ENCODE measurements around the gene JMJD6.

JMJD6 gene

DNA sequence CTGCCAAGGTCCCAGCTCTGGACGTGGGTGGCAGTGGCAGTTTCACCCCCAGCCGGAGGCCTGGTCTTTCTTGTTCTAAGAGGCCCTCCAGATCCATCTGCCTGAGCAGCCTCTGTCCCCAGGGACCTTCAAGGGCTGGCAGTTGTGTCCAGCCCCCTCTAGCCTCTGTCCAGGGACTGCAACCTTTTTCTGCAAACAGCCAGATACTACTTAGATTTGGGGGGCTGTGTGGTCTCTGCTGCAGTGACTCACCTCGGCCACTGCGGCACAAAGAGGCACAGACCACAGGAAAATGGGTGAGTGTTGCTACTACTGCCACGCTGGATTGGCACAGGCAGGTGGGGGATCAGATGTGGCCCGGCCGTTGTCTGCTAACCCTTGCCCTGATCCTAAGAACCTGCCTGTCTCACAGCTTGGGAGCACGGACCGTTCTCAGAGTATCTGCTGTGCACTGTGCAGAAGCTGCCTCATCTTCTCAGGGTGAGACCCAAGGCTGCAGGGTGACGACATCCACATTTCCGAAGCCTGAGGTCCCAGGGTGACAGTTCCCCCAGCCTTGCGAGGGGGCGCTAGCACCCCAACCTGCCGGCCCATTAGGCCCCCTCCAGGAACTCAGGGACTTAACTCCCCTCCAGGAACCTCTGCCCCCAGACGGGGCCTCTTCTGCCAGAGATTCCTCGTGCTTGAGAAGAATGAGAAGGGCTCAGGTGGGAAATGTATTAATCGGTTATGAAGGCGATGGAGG lies 43.2 kb downstream of the JMJD6 start:
- no peak for FAIRE-seq
- DNase-seq (ENCODE audit: low spot score) = no peak

DNA sequence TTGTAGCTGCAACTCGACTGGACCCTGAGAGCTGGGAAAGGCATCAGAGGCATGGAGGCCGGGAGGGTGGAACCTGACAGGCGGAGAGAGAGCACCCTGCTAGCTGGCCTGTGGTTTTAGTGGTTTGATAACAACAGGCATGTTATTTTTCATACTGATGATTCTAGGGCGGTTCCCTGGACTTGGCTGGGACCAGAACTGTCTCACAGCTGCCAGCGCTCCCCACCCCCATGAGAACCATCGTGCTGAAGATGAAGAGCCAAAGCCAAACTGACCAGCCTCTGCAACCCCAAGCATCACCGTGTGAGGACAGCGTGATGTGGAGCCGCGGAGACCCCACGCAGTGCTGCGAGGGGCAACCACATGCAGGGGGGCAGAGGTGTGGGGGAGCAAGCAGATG lies 44.1 kb downstream of the JMJD6 start:
- DNase-seq (ENCODE audit: low spot score) = no peak
- FAIRE-seq = no peak

DNA sequence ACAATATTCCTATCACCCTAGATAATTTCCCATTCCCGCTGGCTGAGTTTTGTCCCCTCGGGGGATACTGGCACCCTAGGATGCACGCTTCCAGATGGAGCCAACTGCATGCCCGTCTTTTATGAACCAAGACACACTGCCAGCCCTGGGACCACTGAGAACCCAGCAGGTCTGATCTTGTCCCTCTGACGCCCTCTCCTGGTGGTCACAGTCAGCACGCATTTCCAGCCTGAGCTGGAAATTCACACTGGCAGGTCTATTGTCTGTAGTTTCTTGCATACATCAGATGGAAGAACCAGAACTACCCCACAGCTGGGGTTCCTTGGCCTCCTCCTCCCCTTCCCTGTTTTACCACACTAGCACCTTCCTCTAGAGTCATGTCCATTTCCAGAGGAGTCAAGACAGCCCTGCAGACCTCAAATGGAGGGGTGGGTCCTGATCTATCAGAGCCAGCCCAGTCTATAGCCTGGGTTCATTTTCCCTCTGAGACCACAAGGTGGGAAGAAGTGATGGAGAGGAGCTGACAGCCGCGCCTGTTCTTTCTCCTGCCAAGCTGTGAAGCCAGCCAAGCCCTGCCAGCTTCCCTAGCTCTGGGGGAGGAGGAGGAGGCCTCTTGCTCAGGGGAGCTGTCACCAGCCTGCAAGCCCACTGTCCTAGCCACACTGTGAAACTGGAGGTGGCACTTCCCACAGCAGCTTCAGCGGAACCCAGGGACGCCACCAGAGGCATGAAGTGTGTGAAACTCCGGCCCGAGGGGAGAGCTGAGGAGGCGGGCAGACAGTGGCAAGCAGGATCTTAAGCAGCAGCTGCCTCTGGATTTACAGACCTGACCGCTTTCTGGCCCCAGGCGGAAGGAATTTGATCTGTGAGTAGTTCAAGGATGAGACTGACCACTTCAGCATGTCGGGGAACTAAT lies 44.9 kb downstream of the JMJD6 start:
- no peak for FAIRE-seq
- DNase-seq (ENCODE audit: low spot score) = peak; percentile 24

GRCh38 chr17:76679239-76679638 lies 47.2 kb downstream of the JMJD6 start:
- no peak for FAIRE-seq

GRCh38 chr17:76678330-76678729 lies 48.1 kb downstream of the JMJD6 start:
- no peak for FAIRE-seq

More at GRCh38 chr17:76679239-76679638, 47.2 kb downstream of the JMJD6 start:
- DNase-seq (ENCODE audit: low spot score) = no peak

GRCh38 chr17:76677406-76677805 lies 49.0 kb downstream of the JMJD6 start:
- FAIRE-seq (no peak), DNase-seq (ENCODE audit: low spot score) (no peak)

More at GRCh38 chr17:76678330-76678729, 48.1 kb downstream of the JMJD6 start:
- no peak for DNase-seq (ENCODE audit: low spot score)

DNA sequence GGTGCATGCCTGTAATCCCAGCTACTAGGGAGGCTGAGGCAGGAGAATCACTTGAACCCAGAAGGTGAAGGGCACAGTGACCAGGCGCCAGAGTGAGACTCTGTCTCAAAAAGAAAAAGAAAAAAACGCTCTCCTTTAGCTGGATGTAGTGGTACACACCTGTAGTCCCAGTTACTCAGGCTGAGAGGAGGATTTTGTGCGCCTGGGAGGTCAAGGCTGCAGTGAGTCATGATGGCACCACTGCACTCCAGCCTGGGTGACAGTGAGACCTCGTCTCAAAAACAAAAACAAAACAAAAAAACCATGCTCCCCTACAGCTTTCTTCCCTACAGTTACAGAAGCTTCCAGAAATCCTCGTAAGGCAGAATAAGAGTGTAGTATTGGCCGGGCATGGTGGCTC lies 49.8 kb downstream of the JMJD6 start:
- no peak for FAIRE-seq
- DNase-seq (ENCODE audit: low spot score) = no peak

DNA sequence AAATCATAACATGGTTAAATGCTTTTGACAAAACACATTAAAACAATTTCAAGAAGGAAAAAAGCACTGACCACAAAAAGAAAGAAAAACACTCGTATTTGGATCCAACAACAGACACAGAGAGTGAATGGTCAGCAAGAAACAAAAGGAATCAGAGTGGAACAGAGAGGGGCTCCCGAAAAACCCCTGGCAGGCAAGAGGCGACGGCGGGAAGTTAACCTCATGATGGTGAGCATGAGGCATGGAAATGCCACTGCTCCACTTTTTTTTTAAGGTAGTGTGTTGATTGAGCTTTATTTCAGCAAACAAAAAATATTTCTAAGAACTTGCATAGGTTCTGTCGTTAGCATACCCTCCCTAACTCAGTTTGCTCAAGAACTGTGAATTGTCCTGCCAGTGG lies 50.8 kb downstream of the JMJD6 start:
- FAIRE-seq = no peak

DNA sequence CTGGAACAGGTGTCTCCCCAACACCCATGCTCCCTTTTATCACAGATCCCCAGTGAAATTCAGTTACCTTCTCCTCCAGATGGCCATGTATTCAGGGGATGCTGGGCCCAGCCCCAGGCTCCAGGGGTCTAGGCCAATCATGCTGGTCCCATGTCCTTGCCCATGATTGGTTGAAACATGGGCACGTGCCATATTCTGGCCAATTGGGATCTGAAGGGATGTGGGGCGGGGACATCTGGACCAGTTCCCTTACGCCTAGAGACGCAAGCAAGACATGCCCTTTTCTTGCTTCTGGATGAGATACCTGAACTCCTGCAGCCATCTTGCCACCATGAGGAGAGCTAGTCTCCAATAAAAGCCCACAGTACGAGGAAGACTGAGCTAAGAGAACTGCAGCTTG lies 51.8 kb downstream of the JMJD6 start:
- DNase-seq (ENCODE audit: low spot score) = no peak
- no peak for FAIRE-seq

More for the DNA sequence above, 50.8 kb downstream of the JMJD6 start:
- DNase-seq (ENCODE audit: low spot score) = no peak

GRCh38 chr17:76673729-76674128 lies 52.7 kb downstream of the JMJD6 start:
- no peak for FAIRE-seq
- no peak for DNase-seq (ENCODE audit: low spot score)

GRCh38 chr17:76672892-76673291 lies 53.5 kb downstream of the JMJD6 start:
- no peak for FAIRE-seq

DNA sequence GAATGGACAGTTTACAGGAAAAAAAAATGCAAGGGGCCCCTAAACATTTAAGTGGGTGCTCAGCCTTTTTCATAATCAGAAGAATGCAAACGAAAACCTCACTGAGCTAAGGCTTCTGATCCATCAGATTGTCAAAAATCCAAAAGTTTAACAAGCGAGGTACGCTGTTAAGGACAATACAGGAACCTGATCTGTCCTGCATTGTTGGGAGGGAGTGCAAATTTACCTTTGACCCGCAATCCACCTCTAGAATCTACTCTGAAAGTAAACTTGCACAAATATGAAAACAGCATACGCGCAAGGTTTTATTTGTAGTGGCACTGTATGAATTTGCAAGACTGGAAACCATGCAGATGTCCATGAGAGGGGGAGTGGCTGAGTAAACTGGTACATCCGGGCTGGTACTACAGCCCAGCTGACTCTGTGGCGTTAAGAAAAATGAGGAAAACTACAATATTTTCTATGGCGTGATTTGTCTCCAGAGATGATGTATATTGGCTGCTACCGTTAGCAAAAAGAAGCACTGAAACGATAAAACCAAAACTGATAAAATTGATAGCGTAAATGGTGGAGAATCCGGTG lies 54.0 kb downstream of the JMJD6 start:
- no peak for FAIRE-seq
- DNase-seq (ENCODE audit: low spot score) = no peak

More at GRCh38 chr17:76672892-76673291, 53.5 kb downstream of the JMJD6 start:
- no peak for DNase-seq (ENCODE audit: low spot score)

DNA sequence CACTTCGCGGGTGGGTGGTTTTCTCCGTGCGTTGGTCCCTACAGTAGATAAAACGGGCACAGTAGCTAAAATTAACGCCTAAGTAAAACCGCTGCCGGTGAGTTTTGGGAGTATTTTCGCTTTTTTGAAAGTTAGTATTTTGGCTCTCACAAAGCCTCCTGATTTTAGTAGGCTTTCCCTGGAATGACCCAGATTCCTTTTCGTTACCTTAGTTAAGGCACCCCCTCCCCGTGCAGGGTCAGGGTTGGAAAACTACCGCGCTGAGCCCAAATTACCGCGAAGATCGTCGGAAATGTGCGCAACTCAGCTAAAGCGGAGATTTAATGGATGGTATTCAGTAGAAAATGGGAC lies 54.5 kb downstream of the JMJD6 start:
- no peak for DNase-seq (ENCODE audit: low spot score)
- FAIRE-seq = no peak

DNA sequence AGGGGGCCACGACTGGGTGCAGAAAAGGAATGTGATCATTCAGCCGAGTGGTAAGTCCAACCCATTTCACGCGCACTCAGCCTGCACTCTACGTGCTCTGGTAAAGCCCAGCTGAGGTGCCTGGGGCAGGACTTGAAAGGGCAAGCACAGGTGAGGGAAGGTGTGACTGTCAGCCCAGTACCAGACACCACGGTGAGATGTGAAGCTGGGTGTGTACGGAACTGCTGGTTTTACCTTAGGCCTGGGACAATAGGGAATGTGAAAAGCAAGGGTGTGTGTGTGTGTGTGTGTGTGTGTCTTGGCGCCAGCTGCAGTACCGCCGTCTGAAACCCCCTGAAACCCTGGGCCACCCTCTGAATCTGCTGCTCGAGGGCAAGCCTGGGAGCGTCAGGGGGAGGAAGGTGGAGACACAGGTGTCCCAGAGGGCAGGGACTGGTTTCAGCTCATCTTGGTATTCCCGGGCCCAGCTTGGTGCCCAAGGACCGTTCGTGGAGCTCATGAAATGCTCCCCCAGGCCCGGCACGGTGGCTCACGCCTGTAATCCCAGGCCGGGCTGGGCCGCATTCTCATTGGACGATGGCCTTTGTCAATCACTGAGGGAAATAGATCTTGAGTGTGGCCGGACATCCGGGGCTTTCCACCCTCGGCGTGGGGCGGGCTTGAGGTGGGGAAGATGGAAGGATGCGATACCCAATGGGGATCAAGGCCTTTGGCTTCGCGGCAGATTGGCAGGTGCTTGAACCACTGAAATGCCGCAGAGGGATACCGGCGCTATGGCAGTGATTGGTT lies 55.1 kb downstream of the JMJD6 start:
- peak; percentile 98 for DNase-seq (ENCODE audit: low spot score)
- FAIRE-seq = peak; percentile 92

DNA sequence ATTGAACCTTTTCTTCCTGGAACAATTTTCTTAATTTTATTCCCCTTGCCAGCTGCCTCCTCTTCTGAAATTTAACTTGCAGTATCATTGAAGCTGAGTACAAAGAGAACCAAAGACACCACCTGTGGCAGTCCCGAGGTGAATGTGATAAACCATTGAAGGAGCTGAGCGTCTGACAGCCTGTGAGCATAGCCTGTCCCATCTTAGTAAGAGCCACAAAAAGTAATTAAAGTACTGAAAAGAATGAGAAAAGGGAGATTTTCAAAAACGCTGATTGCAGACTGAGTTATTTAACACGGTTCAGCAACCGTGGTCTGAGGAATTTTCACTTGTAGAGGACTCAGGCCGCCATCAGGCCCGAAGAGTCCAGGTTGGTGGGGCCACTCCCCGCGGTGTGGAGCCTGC lies 55.7 kb downstream of the JMJD6 start:
- peak; percentile 74 for FAIRE-seq
- peak; percentile 61 for DNase-seq (ENCODE audit: low spot score)

DNA sequence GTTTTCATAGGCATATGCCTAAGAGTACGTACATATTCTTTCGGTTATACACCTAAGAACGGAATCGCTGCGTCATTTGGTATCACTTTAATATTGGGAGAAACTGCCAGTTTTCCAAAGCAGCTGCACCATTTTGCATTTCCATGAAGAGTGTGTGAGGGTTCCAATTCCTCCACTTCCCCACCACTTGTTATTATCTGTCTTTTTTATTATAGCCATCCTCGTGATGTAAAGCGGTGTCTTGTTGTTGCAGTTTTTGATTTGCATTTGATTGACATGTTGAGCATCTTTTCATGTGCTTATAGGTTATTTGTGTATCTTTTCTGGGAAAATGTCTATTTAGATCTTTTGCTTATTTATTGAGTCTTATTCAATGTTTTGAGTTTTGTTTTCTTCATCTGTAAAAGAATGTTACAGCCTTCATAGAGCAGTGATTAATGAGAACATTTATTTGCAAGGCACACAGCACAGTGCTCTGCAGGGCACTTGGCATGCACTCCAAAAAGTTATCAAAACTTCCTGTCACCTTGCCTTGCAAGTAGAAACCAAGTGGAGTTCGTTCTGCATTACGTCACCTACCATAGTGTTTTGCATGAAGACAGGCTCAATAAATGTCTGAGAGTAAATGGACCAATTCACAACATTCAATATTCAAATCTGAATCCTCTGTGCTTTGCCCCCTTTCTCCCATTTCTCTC lies 56.2 kb downstream of the JMJD6 start:
- no peak for FAIRE-seq
- DNase-seq (ENCODE audit: low spot score) = no peak
